GM19328 (cell line): ENCODE results near the gene PDGFB.
"Not testable (repeated sequence)": the region's sequence is repeated elsewhere in the genome, so short reads cannot be mapped to it uniquely, and the experiment has no call there.

Source experiments
- ATAC-seq: cut with Tn5 transposase; IDR thresholded peaks from one replicate; pipeline ENCODE4 v1.9.1; 2021; ENCODE audit warnings: mild to moderate bottlenecking, moderate library complexity; ENCODE audit not compliant: unreplicated experiment

The PDGFB gene

GRCh38 chr22:39229075-39229474 lies 15.7 kb downstream of the PDGFB start:
- no peak for ATAC-seq

- no peak for ATAC-seq
Observed at GRCh38 chr22:39227542-39228272, 17.1 kb downstream of the PDGFB start.

- no peak for ATAC-seq
Observed at GRCh38 chr22:39226353-39226752, 18.4 kb downstream of the PDGFB start.

GRCh38 chr22:39225591-39225990 lies 19.2 kb downstream of the PDGFB start:
- no peak for ATAC-seq

GRCh38 chr22:39224550-39224949 lies 20.2 kb downstream of the PDGFB start:
- no peak for ATAC-seq

GRCh38 chr22:39223091-39223710 lies 21.6 kb downstream of the PDGFB start:
- no peak for ATAC-seq

- ATAC-seq, result no peak
Observed at GRCh38 chr22:39221999-39222686, 22.6 kb downstream of the PDGFB start.

GRCh38 chr22:39220890-39221850 lies 23.6 kb downstream of the PDGFB start:
- no peak for ATAC-seq

GRCh38 chr22:39220450-39220849 lies 24.3 kb downstream of the PDGFB start:
- ATAC-seq, result no peak

GRCh38 chr22:39219071-39220039 lies 25.4 kb downstream of the PDGFB start:
- ATAC-seq, result no peak

GRCh38 chr22:39218432-39218831 lies 26.4 kb downstream of the PDGFB start:
- ATAC-seq, result not testable (repeated sequence)

GRCh38 chr22:39216143-39216490 lies 28.7 kb downstream of the PDGFB start:
- ATAC-seq, result no peak

- ATAC-seq, result no peak
Observed at GRCh38 chr22:39215426-39216142, 29.2 kb downstream of the PDGFB start.

GRCh38 chr22:39215070-39215396 lies 29.7 kb downstream of the PDGFB start:
- no peak for ATAC-seq

- ATAC-seq, result no peak
Observed at GRCh38 chr22:39214383-39215069, 30.3 kb downstream of the PDGFB start.

GRCh38 chr22:39214006-39214382 lies 30.8 kb downstream of the PDGFB start:
- no peak for ATAC-seq

GRCh38 chr22:39212721-39213376 lies 31.9 kb downstream of the PDGFB start:
- ATAC-seq, result no peak

GRCh38 chr22:39209756-39210155 lies 35.0 kb downstream of the PDGFB start:
- ATAC-seq, result no peak
